ENCODE results near the gene CCNG2.

Gene CCNG2

DNA sequence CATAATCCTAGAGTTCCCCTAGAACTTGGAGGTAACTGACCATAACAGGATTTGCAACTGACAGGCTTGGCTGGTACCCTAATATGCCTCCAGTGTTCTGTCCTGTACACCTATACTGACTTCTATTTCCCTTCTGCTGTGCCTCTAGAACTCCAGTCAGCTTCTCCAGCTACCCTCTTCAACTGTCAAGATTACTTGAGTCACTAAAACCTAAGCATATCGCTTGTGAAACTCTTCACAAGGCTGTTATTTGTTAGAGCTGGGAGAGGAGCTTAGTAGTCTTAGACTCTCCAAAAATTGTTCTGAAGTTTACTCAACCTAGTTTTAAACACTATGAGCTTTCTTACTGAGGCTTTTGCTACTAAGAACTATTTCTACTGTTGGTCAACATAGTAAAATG is 52.0 kb downstream of the CCNG2 start:
- Histone ChIP-seq H3K4me3 (ENCODE audit: low read depth in 1 of 2, low read length in 2 of 2) (no peak overlapping the region), H3K4me1 (ENCODE audit: control insufficient read depth in 1 of 2, insufficient read depth in 2 of 2, low read length in 2 of 2) (no peaks in the 10 kb centered on the region), H3K27ac (ENCODE audit: low read length) (no peak overlapping the region), H3K9me3 (ENCODE audit: control insufficient read depth in 1 of 2, low read length in 2 of 2) (no peaks in the 10 kb centered on the region), H3K27me3 (ENCODE audit: low read depth, low read length) (no peaks in the 10 kb centered on the region), H3K36me3 (ENCODE audit: control insufficient read depth in 1 of 2, insufficient read depth in 2 of 2, low read length in 2 of 2) (no peaks in the 10 kb centered on the region)

DNA sequence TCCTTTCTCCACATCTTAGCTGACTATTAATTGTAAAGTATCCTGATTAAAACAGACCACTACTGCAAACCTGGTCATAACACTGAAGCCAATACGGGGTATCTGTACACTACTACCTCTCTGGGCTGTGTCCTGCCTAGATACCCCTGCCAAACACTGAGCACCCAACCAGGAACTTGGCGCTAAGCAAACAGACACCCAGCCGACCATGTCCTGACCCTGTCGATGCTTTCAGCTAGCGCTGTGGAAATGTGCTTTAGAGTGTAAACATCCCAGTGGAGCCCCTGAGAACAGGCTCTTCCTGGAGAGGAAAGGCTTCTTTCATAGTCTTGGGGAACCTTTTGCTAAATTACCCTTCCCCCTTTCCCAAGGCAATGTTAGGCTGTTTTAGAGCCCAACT is 52.9 kb downstream of the CCNG2 start:
- Histone ChIP-seq H3K9me3 (ENCODE audit: control insufficient read depth in 1 of 2, low read length in 2 of 2) (no peaks in the 10 kb centered on the region), H3K4me1 (ENCODE audit: control insufficient read depth in 1 of 2, insufficient read depth in 2 of 2, low read length in 2 of 2) (no peaks in the 10 kb centered on the region), H3K27ac (ENCODE audit: low read length) (no peak overlapping the region), H3K27me3 (ENCODE audit: low read depth, low read length) (no peaks in the 10 kb centered on the region), H3K4me3 (ENCODE audit: low read depth in 1 of 2, low read length in 2 of 2) (no peak overlapping the region), H3K36me3 (ENCODE audit: control insufficient read depth in 1 of 2, insufficient read depth in 2 of 2, low read length in 2 of 2) (no peaks in the 10 kb centered on the region)

DNA sequence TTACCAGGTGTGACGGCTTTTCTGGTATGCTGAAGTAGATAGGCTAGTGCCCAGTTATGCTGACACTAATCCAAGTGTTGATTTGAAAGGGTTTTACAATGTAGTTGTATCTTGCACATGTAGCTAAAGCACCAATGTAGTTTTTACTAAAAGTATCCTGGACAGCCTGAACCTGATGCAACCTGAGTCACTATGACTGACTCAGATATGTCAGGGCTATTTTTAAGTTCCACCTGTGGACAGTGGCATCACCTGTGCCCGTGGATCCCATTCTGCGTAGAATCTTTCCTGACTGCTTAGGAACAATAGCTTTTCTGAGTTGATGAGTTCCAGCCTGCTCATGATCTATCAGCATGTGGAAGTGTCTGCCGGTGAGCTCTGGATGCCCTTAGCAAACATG is 58.1 kb downstream of the CCNG2 start:
- no peaks in the 10 kb centered on the region for H3K9me3 ChIP-seq (ENCODE audit: control insufficient read depth in 1 of 2, low read length in 2 of 2)
- no peaks in the 10 kb centered on the region for H3K27me3 ChIP-seq (ENCODE audit: low read depth, low read length)
- H3K36me3 ChIP-seq (ENCODE audit: control insufficient read depth in 1 of 2, insufficient read depth in 2 of 2, low read length in 2 of 2): no peaks in the 10 kb centered on the region
- no peak overlapping the region for H3K4me3 ChIP-seq (ENCODE audit: low read depth in 1 of 2, low read length in 2 of 2)
- H3K4me1 ChIP-seq (ENCODE audit: control insufficient read depth in 1 of 2, insufficient read depth in 2 of 2, low read length in 2 of 2): no peaks in the 10 kb centered on the region
- H3K27ac ChIP-seq (ENCODE audit: low read length): no peak overlapping the region

DNA sequence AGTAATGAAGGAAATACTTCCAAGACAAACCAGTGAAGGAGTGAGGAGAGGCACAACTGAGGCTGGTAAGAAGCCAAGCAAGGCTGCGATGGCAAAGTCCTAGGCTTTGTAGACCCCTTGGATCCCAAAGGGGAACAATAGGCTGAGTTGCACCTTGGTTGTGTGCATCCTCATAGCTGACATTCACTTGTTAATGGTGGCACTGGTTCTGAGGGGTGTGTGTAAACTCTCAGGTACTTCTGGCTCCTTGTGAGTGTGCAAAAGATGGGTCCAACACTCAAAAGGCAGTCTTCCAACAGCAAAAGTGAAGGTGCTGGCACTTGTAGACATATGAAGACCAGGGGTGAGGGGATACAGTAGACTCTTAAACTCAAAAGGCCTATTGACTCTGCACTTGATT is 60.5 kb downstream of the CCNG2 start:
- no peaks in the 10 kb centered on the region for H3K4me1 ChIP-seq (ENCODE audit: control insufficient read depth in 1 of 2, insufficient read depth in 2 of 2, low read length in 2 of 2)
- H3K36me3 ChIP-seq (ENCODE audit: control insufficient read depth in 1 of 2, insufficient read depth in 2 of 2, low read length in 2 of 2): no peaks in the 10 kb centered on the region
- no peaks in the 10 kb centered on the region for H3K9me3 ChIP-seq (ENCODE audit: control insufficient read depth in 1 of 2, low read length in 2 of 2)
- no peaks in the 10 kb centered on the region for H3K27me3 ChIP-seq (ENCODE audit: low read depth, low read length)
- H3K4me3 ChIP-seq (ENCODE audit: low read depth in 1 of 2, low read length in 2 of 2): no peak overlapping the region
- H3K27ac ChIP-seq (ENCODE audit: low read length): no peak overlapping the region

DNA sequence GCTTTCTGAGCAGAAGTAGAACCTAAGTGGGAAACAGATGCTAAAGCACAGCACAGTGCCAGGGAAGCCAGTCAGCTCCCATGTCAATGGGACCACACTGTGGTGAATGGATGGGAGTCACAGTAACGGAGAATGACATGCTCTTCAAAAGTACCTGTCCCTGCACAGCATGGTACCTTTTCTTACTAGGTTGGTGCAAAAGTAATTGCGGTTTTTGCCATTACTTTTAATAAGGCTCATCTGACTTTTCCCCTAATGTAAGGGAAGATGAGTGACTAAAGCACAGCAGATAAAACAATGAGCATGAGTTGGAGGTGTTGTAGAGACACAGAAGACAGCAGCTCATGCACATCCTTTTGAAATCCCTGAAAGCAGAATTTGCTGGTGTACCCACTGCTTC is 62.3 kb downstream of the CCNG2 start:
- no peaks in the 10 kb centered on the region for H3K9me3 ChIP-seq (ENCODE audit: control insufficient read depth in 1 of 2, low read length in 2 of 2)
- no peaks in the 10 kb centered on the region for H3K27me3 ChIP-seq (ENCODE audit: low read depth, low read length)
- H3K36me3 ChIP-seq (ENCODE audit: control insufficient read depth in 1 of 2, insufficient read depth in 2 of 2, low read length in 2 of 2): no peaks in the 10 kb centered on the region
- no peak overlapping the region for H3K4me3 ChIP-seq (ENCODE audit: low read depth in 1 of 2, low read length in 2 of 2)
- H3K27ac ChIP-seq (ENCODE audit: low read length): no peak overlapping the region
- H3K4me1 ChIP-seq (ENCODE audit: control insufficient read depth in 1 of 2, insufficient read depth in 2 of 2, low read length in 2 of 2): no peaks in the 10 kb centered on the region
